Transverse colon (tissue), 4 donors: Measurements from ENCODE around the gene MGST2. TPM values are rescaled to one million over a fixed set of nuclear protein-coding genes. Genes with fewer than 3 reads are reported as not detected.
A peak's percentile ranks its signal among the peaks of the same experiment; 100 is the strongest.

ENCODE experiments used
- DNase-seq: peaks from one replicate; pipeline ENCODE4 v3.0.0-alpha.2; 2019
- H3K27ac ChIP-seq, 4 donors: fragments of 200-600 bp; sonication (generic); 2 replicates each; pipeline ENCODE4 v1.5.1; 2016 to 2018; ENCODE audit warnings: inconsistent platforms in 4 of 4
- H3K27me3 ChIP-seq: fragments of 200-600 bp; sonication (generic); 2 replicates; pipeline ENCODE4 v1.5.1; 2017; ENCODE audit warnings: inconsistent platforms
- H3K36me3 ChIP-seq, 4 donors: fragments of 200-600 bp; sonication (generic); 2 replicates each; pipeline ENCODE4 v1.5.1; 2017 to 2019; ENCODE audit warnings: inconsistent platforms in 4 of 4
- H3K4me1 ChIP-seq, 4 donors: fragments of 200-600 bp; sonication (generic); 2 replicates each; pipeline ENCODE4 v1.5.1; 2017 to 2020; ENCODE audit warnings: inconsistent platforms in 4 of 4
- H3K4me3 ChIP-seq, 4 donors: fragments of 200-600 bp; sonication (generic); 1 replicate in 1 of 4; 2 replicates in 3 of 4; pipeline versions ENCODE4 v1.5.1 to v1.6.1; 2017 to 2019; ENCODE audit warnings: inconsistent platforms in 4 of 4
- H3K9me3 ChIP-seq, 2 donors: fragments of 200-600 bp; sonication (generic); 2 replicates each; pipeline ENCODE4 v1.5.1; 2017 to 2019; ENCODE audit warnings: inconsistent platforms in 2 of 2
- EP300 ChIP-seq: sonication (generic); formaldehyde crosslinking; IDR thresholded peaks from one replicate; pipeline ENCODE4 v1.6.1; 2017; ENCODE audit warnings: antibody characterized with exemption, low read depth
- POLR2A ChIP-seq: fragments of 450-650 bp; IDR thresholded peaks from one replicate; pipeline ENCODE4 v1.6.1; 2016; ENCODE audit warnings: antibody characterized with exemption, mild to moderate bottlenecking, moderate library complexity
- POLR2AphosphoS5 ChIP-seq, 3 donors: sonication (generic); formaldehyde crosslinking; IDR thresholded peaks; one replicate each; pipeline ENCODE4 v1.6.1; 2016; ENCODE audit warnings: antibody characterized with exemption in 3 of 3
- WGBS, 2 donors: methylation state at CpG; one replicate each; pipeline ENCODE4 v1.1.5; 2018; ENCODE audit warnings: low coverage in 1 of 2; 5-methylcytosine and 5-hydroxymethylcytosine counted together
- in situ Hi-C, 4 donors: fragments of 200-750 bp; cut with MboI; loops; one replicate each; pipeline versions ENCODE4 v1.15.0 to v1.15.1; 2017; ENCODE audit warnings: low sequenced_read_pairs in 3 of 4, low pct_ligation_motif_present in 1 of 4, low pct_unique_long_range_greater_than_20kb in 1 of 4
- intact Hi-C: fragments of 100-400 bp; cut with DNase I; formaldehyde crosslinking; loops from one replicate; pipeline ENCODE4 v1.15.1; 2023; ENCODE audit warnings: low total_unique reads
- total RNA-seq, 4 donors: library from RNA; depleted of rRNA; stranded (reverse); fragments of >200 nt; gene quantifications; one replicate each; pipeline ENCODE4 v1.1.0, GENCODE V29; 2016
- TF ChIP-seq, protein P1 (sequence below), 5 experiments: fragments of 200-600 bp in 3 of 5; fragments of 450-650 bp in 2 of 5; sonication (generic) in 3 of 5; IDR thresholded peaks; 1 replicate in 2 of 5; 2 replicates in 3 of 5; pipeline ENCODE4 v1.5.1; 2016 to 2017; ENCODE audit warnings: antibody characterized with exemption in 5 of 5, inconsistent platforms in 3 of 5, mild to moderate bottlenecking in 2 of 5, moderate library complexity in 1 of 5

MGST2 gene
- total RNA-seq, 4 donors from 2014 or later: 3.4 to 91.5 (median 39.4) TPM

DNA sequence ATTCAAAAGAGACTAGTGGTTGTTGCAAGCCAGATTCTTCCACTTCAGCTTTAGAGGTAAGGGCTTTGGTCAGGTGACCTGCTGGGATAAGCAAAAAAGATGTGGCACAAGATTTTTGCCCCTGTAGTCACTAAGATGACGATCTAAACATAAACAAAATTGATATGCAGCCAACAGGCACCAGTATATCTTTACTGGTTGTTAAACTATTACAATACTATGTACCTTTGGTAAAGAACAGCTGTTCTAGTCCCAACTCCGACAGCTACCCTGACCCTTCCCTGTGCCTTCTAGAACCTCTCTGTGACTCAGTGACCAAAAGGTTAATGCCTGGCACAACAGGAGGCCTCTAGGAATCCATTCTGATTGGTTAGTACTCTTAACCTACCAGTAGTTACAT lies 59.6 kb downstream of the MGST2 start:
- H3K9me3 ChIP-seq: no peaks in the 10 kb centered on the region
- TF ChIP-seq POLR2AphosphoS5 (IDR thresholded peaks at IDR 0.05) (no peak), POLR2A (no peak), EP300 (no peak)
- TF ChIP-seq, protein P1, sequence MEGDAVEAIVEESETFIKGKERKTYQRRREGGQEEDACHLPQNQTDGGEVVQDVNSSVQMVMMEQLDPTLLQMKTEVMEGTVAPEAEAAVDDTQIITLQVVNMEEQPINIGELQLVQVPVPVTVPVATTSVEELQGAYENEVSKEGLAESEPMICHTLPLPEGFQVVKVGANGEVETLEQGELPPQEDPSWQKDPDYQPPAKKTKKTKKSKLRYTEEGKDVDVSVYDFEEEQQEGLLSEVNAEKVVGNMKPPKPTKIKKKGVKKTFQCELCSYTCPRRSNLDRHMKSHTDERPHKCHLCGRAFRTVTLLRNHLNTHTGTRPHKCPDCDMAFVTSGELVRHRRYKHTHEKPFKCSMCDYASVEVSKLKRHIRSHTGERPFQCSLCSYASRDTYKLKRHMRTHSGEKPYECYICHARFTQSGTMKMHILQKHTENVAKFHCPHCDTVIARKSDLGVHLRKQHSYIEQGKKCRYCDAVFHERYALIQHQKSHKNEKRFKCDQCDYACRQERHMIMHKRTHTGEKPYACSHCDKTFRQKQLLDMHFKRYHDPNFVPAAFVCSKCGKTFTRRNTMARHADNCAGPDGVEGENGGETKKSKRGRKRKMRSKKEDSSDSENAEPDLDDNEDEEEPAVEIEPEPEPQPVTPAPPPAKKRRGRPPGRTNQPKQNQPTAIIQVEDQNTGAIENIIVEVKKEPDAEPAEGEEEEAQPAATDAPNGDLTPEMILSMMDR (IDR thresholded peaks at IDR 0.05): no peak
- no peaks in the 10 kb centered on the region for H3K27me3 ChIP-seq
- intact Hi-C loops (no loop called here), in situ Hi-C loops (loop anchor here in 2 of 4 donors (10.0 to 25.0 kb wide), 2 partner anchors 530 to 537 kb away; no protein-coding TSS in a partner anchor)
- no peak for DNase-seq
- no peaks in the 10 kb centered on the region for H3K36me3 ChIP-seq
- no peak overlapping the region for H3K27ac ChIP-seq
- 75 to 85% methylated on average over 2 of the region's 2 CpGs for WGBS, 2 donors
- no peak overlapping the region for H3K4me3 ChIP-seq
- peaks cover 0 to 4% (median 3%) of the 10 kb centered on the region in 4 donors for H3K4me1 ChIP-seq

DNA sequence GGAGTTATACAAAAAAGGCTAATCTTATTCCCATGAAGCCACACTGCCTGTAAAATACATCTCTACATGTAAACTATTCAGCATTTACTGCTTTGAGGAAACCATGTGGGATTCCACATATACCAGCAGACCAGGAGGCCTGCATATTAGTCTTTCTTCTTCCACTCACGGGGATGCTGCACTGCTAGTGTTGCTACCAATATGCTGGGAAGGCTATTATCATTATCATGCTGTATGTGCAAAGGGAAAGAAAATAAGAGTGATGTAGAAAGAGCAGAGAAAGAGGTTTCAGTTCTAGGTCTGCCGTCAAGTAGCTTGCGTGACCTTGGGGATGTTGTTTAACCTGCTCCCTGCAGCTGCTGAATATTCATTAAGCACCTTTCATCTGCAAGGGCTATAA lies 61.0 kb downstream of the MGST2 start:
- peaks cover 0 to 4% (median 3%) of the 10 kb centered on the region in 4 donors for H3K4me1 ChIP-seq
- DNase-seq: no peak
- intact Hi-C loops (no loop called here), in situ Hi-C loops (loop anchor here in 2 of 4 donors (10.0 to 25.0 kb wide), 2 partner anchors 528 to 536 kb away; no protein-coding TSS in a partner anchor)
- no peaks in the 10 kb centered on the region for H3K36me3 ChIP-seq
- no peak overlapping the region for H3K4me3 ChIP-seq
- TF ChIP-seq, protein P1 (IDR thresholded peaks at IDR 0.05): no peak
- TF ChIP-seq POLR2A (no peak), EP300 (no peak), POLR2AphosphoS5 (IDR thresholded peaks at IDR 0.05) (no peak)
- no peak overlapping the region for H3K27ac ChIP-seq
- H3K27me3 ChIP-seq: no peaks in the 10 kb centered on the region
- H3K9me3 ChIP-seq: no peaks in the 10 kb centered on the region
- WGBS, 2 donors: 67 to 74% methylated on average over 2 to 3 of the region's 3 CpGs

GRCh38 chr4:139728146-139728545 lies 62.5 kb downstream of the MGST2 start:
- Histone ChIP-seq H3K27me3 (no peaks in the 10 kb centered on the region), H3K36me3 (no peaks in the 10 kb centered on the region), H3K9me3 (no peaks in the 10 kb centered on the region), H3K4me1 (peaks cover 0 to 4% (median 3%) of the 10 kb centered on the region in 4 donors), H3K27ac (no peak overlapping the region), H3K4me3 (no peak overlapping the region)
- 94% methylated on average over 4 of the region's 4 CpGs; no CpG with 5 or more reads in 1 of the 2 donors for WGBS, 2 donors
- intact Hi-C loops: no loop called here
- TF ChIP-seq, protein P1 (IDR thresholded peaks at IDR 0.05): no peak
- TF ChIP-seq POLR2AphosphoS5 (IDR thresholded peaks at IDR 0.05) (no peak), EP300 (no peak), POLR2A (no peak)
- in situ Hi-C loops: loop anchor here in 2 of 4 donors (10.0 to 25.0 kb wide), 2 partner anchors 527 to 534 kb away; no protein-coding TSS in a partner anchor
- no peak for DNase-seq

- Histone ChIP-seq H3K9me3 (no peaks in the 10 kb centered on the region), H3K27me3 (no peaks in the 10 kb centered on the region), H3K36me3 (no peaks in the 10 kb centered on the region), H3K4me3 (no peak overlapping the region), H3K4me1 (peaks cover 0 to 5% (median 3%) of the 10 kb centered on the region in 4 donors), H3K27ac (peak overlapping the region in 2 of 4 donors; percentile 15 to 41)
- in situ Hi-C loops (loop anchor here in 2 of 4 donors (10.0 to 25.0 kb wide), 2 partner anchors 526 to 533 kb away; no protein-coding TSS in a partner anchor), intact Hi-C loops (no loop called here)
- 44 to 63% methylated on average over 2 to 3 of the region's 3 CpGs for WGBS, 2 donors
- TF ChIP-seq, protein P1 (IDR thresholded peaks at IDR 0.05): no peak
- TF ChIP-seq EP300: no peak
- no peak for TF ChIP-seq POLR2AphosphoS5 (IDR thresholded peaks at IDR 0.05)
- TF ChIP-seq POLR2A: no peak
- DNase-seq: peak; percentile 21
Observed at GRCh38 chr4:139728840-139729239, 63.2 kb downstream of the MGST2 start.
